Fibroblast of mammary gland (primary cell): Measurements from ENCODE around the gene BAMBI.

Source experiments
- DNase-seq: peaks from one replicate; pipeline ENCODE4 v3.0.0-alpha.2; 2010; ENCODE audit warnings: low read depth
- H3K4me3 ChIP-seq: 2 replicates; pipeline ENCODE4 v1.5.1; 2011; ENCODE audit warnings: low read depth, mild to moderate bottlenecking, low read length, moderate library complexity; ENCODE audit not compliant: control insufficient read depth
- CTCF ChIP-seq: conservative IDR thresholded peaks from 2 replicates; pipeline ENCODE4 v1.5.1; 2011; ENCODE audit warnings: low read depth, low read length, inconsistent platforms; ENCODE audit not compliant: control insufficient read depth, insufficient read depth

Gene BAMBI

GRCh38 chr10:28704464-28705161, 27.3 kb downstream of the BAMBI start:
- TF ChIP-seq CTCF = no peak
- no peak for DNase-seq
- no peak overlapping the region for H3K4me3 ChIP-seq

DNA sequence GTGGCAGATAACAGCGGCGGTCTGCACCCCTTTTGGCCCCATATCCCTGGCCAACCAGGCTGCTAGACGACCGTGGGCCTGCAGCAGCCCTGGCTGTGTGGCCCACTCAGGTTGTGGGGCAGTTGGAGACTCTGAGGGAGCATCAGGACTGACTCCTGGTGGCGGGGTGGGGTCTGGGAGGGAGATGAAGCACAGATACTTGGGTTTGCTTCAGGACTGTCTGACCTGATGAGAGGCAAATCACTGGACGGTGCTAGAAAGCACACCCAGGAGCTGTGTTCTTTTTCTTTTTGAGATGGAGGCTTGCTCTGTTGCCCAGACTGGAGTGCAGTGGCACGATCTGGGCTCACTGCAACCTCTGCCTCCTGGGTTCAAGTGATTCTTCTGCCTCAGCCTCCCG, 28.2 kb downstream of the BAMBI start:
- no peak overlapping the region for H3K4me3 ChIP-seq
- TF ChIP-seq CTCF = no peak
- no peak for DNase-seq

DNA sequence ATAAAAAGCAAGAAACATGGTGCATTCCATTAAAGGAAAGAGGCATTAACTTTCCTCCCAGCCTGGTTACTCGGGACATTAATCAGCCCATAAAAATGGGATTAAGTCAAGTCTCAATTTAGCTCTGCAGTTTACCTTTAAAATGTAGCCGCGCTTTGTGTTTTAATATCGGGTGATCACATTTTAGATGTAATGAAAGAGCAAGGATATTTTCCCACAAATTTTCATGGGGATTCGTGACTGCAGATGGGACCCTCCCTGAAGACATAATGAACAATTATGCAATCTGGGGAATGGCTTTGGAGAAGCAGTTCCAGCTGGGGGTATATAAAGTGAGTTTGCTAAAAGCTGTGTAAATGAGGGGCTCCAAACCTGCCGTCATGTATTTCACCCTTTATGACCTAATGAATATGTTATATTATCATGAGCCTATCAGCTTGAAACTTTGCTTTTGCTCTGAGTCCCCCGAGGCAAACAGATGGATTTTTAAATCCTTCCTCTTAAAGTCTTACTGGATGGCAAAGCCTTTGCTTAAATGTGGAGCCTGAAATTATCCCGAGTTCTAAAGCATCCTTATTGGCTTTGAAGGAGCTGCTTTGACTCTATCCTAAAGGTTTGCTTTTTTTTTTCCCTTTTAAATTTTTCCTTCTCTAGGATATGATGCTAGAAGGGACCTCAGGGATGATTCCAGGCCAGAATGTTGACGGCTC, 31.8 kb downstream of the BAMBI start:
- no peak for TF ChIP-seq CTCF
- no peak overlapping the region for H3K4me3 ChIP-seq
- no peak for DNase-seq

- no peak for TF ChIP-seq CTCF
- no peak for DNase-seq
- no peak overlapping the region for H3K4me3 ChIP-seq
These were observed 33.0 kb downstream of the BAMBI start for GRCh38 chr10:28710202-28710886.

- DNase-seq = no peak
- no peak for TF ChIP-seq CTCF
- no peak overlapping the region for H3K4me3 ChIP-seq
These were observed 33.7 kb downstream of the BAMBI start for GRCh38 chr10:28711041-28711440.

- no peak for DNase-seq
- no peak overlapping the region for H3K4me3 ChIP-seq
- TF ChIP-seq CTCF = no peak
These were observed 34.5 kb downstream of the BAMBI start for GRCh38 chr10:28711776-28712175.
